Activated CD8-positive, alpha-beta memory T cell treated with anti-CD3 and anti-CD28 coated beads for 48 hours (primary cell): ENCODE data around the gene OR11A1.
"Not testable (repeated sequence)": the region's sequence is repeated elsewhere in the genome, so short reads cannot be mapped to it uniquely, and the experiment has no call there.

ENCODE experiments used
- DNase-seq, 3 experiments: peaks; one replicate each; pipeline ENCODE4 v3.0.0-alpha.2; 2020; ENCODE audit warnings: low read depth in 2 of 3, low spot score in 2 of 3

Gene OR11A1

DNA sequence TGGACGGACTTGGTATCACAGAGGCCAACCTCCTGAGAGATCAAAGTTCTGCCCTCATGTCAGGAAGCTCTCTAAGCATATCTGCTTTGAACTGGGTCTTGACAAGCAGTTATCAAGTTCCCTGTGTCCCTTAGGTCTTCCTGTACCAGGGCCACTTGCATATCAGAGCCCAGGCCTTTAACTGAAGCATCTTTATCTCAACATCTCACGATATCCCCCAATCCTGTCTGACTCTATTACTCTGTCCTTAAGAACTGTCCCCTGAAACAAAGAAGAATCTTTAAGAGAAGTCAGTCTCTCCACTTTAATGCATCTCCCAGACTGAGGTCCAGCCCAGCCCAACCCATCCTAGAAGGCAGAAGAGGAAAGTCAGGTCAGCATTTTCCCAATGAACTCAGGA lies 22.7 kb upstream of the OR11A1 start:
- DNase-seq, result no peak

- DNase-seq, result no peak
Observed at GRCh38 chr6:29478740-29479139, 21.9 kb upstream of the OR11A1 start.

DNA sequence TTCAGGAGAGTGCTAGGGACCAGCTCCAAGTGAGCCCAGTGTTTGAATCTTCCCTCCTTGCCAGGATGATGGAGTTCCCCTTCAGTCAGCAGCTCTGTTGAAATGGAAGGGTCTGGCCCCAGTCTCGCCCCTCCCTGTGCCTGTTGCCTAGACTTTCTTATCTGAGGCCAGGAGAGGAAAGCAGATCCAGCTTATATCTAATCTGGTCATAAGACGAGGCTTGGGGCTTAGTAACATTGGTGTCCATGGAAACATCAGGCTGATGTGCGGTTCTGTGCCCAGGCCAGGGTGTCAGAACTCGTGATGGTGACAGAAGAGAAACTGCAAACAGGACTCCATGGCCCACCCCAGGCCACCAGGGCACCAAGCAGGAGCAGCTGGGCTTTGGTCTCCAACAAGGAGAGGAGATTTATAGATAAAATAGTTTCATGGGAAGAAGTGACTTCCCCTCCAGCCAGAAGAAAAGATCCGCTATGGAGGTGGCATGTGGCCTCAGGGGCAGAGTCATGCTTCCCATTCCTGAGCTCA lies 21.1 kb upstream of the OR11A1 start:
- DNase-seq, result no peak

- no peak for DNase-seq
Observed at GRCh38 chr6:29474996-29475395, 18.1 kb upstream of the OR11A1 start.

DNA sequence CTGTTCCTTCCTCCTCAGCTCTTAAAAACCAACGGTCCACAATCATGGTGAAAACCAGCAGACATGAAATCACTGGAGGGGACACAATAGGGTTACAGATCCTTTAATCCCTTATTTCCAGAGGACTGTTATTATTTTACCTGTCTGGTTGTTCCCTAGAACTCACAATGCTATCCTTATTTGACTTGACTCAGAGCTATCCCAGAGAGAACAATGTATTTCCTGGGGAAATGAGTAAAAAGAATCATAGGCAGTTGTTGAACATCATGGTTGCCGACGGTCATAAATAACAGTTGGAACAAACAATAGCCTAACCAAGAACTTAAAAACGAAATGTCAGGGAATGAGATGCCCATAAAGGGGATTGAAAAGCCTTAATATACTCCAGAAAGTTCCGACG lies 9.4 kb upstream of the OR11A1 start:
- DNase-seq, result no peak

GRCh38 chr6:29465801-29466200 lies 8.9 kb upstream of the OR11A1 start:
- DNase-seq, result no peak

DNA sequence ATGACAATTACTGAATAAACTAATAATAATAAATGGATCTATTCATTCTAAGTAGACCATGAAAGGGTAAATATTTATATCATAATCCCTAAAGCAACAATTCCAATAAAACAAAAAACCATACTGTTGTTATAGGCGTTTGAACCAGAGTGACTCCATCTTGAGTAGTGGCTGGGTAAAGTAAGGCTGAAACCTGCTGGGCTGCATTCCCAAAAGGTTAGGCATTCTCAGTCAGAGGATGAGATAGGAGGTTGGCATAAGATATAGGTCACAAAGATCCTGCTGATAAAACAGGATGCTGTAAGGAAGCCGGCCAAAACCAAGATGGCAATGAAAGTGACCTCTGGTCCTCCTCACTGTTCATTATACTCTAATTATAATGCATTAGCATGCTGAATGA lies 8.4 kb upstream of the OR11A1 start:
- no peak for DNase-seq

DNA sequence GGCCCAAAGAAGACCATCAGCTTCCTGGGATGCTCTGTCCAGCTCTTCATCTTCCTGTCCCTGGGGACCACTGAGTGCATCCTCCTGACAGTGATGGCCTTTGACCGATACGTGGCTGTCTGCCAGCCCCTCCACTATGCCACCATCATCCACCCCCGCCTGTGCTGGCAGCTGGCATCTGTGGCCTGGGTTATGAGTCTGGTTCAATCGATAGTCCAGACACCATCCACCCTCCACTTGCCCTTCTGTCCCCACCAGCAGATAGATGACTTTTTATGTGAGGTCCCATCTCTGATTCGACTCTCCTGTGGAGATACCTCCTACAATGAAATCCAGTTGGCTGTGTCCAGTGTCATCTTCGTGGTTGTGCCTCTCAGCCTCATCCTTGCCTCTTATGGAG lies 5.2 kb upstream of the OR11A1 start:
- no peak for DNase-seq

- no peak for DNase-seq
Observed at GRCh38 chr6:29461021-29461814, 4.3 kb upstream of the OR11A1 start.

GRCh38 chr6:29451471-29452193 lies 5.2 kb downstream of the OR11A1 start:
- DNase-seq, result no peak

DNA sequence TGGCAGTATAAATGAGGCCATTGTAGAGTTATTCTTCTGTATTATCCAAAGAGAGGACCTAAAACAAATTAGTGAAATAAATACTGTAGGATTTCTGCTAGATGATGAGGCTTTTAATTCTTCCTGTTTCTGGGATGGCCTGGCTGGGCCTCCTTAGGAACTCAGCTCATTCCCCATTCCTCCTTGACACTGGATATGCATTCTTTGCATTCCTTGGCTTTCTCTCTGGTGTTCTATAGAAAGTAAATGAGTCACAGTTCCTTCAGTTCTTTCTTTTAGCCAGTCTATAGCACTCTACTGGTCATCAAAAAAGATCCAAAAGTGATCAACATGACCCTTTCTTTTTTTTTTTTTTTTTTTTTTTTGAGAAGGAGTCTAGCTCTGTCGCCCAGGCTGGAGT lies 9.2 kb downstream of the OR11A1 start:
- DNase-seq, result no peak

GRCh38 chr6:29444031-29444430 lies 12.8 kb downstream of the OR11A1 start:
- not testable (repeated sequence) for DNase-seq

- DNase-seq, result no peak
Observed at GRCh38 chr6:29442719-29443118, 14.2 kb downstream of the OR11A1 start.

DNA sequence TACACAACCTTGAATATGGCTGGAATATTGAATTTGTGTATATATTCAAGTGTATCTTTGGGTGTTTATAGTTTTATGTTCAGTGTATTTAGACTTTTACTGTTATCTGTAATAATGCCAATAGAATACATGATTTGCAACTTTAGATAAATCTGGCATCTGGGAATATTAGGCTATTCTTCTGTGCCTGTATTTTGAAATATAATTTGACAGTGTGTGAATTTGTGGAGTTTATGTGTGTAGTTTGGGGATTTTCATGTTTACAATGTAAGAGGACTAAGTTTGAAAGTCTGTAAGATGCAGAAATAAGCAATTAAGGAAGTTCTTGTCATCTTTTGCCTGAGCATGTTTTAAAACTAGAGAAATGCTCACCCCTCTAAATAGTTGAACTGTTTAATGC lies 17.9 kb downstream of the OR11A1 start, which contains the start of gene OR10C1:
OR10C1 (plus strand) TSS at position 301 of the 400 bp plus-strand sequence. CDS start 710 bp downstream, outside the sequence.
- DNase-seq, result no peak

DNA sequence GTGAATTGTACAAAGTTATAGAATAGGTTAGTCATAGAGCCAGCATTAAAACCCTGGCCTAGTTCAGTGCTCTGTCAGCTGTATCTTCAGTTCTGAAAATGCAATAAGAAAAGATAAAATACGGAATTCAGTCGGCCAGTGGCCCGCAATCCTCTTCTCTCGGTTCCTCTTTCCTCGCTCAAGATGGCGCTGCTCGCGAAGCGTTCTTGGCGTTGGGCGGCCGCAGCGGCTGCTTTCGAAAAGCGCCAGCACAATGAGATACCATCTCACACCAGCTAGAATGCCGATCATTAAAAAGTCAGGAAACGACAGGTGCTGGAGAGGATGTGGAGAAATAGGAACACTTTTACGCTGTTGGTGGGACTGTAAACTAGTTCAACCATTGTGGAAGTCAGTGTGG lies 20.1 kb downstream of the OR11A1 start:
- not testable (repeated sequence) for DNase-seq

DNA sequence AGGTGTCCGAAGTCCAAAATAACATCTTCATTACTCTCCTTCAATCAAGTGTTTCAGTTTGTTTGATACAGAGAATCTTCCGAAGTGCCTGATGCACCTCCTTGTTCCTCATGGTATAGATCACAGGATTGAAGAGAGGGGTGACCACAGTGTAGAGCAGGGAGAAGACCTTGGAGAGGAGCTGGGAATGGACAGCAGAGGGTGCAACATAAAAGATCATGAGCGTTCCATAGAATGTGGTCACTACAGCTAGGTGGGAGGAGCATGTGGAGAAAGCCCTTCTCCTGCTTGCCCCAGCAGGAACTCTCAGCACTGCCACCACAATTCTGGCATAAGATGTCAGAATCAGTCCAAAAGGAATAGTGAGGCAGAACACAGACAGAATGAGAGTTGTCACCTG lies 30.2 kb downstream of the OR11A1 start:
- no peak for DNase-seq

DNA sequence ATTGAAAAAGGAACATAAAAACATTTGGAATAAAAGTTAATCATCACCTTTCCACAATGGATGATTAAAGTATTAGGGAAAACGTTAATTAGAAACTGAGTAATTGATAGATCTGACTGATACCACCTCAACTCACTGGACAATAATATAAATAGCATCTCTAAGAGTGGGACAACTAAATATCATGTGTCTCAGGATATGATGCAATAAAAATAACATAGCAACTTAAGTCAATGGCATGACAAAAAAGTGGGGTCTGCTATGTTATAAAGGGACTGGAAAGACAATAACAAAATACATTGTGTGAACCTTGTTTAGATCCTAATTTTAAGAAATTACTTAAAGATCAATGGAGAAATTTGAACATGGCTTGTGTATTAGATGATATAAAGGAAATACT lies 31.8 kb downstream of the OR11A1 start:
- DNase-seq, result no peak

- no peak for DNase-seq
Observed at GRCh38 chr6:29424575-29424974, 32.3 kb downstream of the OR11A1 start.

DNA sequence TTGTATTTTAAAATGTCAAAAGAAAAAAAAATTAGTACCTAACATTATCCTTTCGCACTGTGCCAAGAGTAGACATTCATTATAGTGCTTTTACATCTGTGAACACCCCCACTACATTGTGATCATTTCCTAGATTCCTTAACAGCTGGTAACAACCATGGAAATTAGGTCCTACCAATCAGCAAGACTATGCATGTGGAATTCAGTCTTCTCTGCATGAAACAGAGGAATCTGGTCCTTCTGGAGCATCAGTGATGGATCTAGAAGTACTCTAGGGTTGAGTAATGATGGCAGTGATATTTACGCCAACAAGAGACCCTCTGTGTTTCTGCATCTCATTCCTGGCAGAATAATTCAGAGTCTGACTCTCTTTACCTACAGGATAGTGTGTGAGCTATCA lies 32.7 kb downstream of the OR11A1 start:
- no peak for DNase-seq

GRCh38 chr6:29419516-29419915 lies 37.4 kb downstream of the OR11A1 start:
- DNase-seq, result no peak

- DNase-seq, result no peak
Observed at GRCh38 chr6:29414588-29414987, 42.3 kb downstream of the OR11A1 start, which contains the start of gene OR12D1. Gene OR12D1, plus strand, starts transcription at chr6:29414928.

- no peak for DNase-seq
Observed at GRCh38 chr6:29403801-29404200, 53.1 kb downstream of the OR11A1 start.
